Adipose tissue (tissue), 3 donors: Measurements from ENCODE around the gene CALN1. TPM values are rescaled to one million over a fixed set of nuclear protein-coding genes. Genes with fewer than 3 reads are reported as not detected.
"Not testable (repeated sequence)": the region's sequence is repeated elsewhere in the genome, so short reads cannot be mapped to it uniquely, and the experiment has no call there.

Experiments
- H3K27ac ChIP-seq: one replicate; pipeline ENCODE4 v1.5.1; 2013; ENCODE audit warnings: low read depth, low read length
- WGBS, 3 donors: extraction: QIAGEN DNeasy Blood & Tissue Kit; methylation state at CpG; one replicate each; pipeline ENCODE4 v1.1.7; 2013; 5-methylcytosine and 5-hydroxymethylcytosine counted together
- polyA plus RNA-seq, 3 donors: library from polyadenylated mRNA; stranded (reverse); fragments of 200-250 nt; gene quantifications; one replicate each; pipeline ENCODE4 v1.2.3, GENCODE V29; 2013
- donor health status: healthy with polysubstance abuse.
- donor health status: Bipolar disorder and iron deficiency.
- donor health status: healthy.

Gene CALN1
- polyA plus RNA-seq, 3 donors: 0.12 TPM; not detected in 2

DNA sequence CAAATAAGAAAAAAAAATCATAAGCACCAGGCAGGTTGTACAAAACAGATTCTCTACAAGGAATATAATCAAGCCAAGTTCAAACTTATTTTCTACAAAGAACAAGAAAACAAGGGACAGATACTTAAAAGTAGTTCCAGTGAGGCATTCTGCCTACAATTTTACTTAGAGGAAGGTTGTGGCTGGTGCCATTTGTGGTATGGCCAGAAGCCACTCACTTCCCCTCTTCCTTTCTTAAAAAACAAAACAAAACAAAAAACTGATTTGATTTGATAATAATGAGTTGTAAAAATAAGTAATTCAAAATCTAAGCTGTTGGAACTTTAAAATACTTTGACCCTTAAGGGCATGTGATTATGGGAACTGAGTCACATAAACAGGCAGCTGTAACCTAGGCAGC is 420.6 kb downstream of the CALN1 start:
- no peak overlapping the region for H3K27ac ChIP-seq

DNA sequence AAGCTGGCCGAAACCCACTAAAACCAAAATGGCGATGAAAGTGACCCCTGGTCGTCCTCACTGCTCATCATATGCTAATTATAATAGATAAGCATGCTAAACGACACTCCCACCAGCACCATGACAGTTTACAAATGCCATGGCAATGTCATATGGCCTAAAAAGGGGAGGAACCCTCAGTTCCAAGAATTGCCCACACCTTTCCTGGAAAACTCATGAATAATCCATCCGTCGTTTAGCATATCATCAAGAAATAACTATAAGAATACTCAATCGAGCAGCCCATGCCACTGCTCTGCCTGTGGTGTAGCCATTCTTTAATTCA is 422.0 kb downstream of the CALN1 start:
- WGBS, 3 donors: 78 to 89% (median 85%) methylated on average over 7 of the region's 7 CpGs
- H3K27ac ChIP-seq: no peak overlapping the region

DNA sequence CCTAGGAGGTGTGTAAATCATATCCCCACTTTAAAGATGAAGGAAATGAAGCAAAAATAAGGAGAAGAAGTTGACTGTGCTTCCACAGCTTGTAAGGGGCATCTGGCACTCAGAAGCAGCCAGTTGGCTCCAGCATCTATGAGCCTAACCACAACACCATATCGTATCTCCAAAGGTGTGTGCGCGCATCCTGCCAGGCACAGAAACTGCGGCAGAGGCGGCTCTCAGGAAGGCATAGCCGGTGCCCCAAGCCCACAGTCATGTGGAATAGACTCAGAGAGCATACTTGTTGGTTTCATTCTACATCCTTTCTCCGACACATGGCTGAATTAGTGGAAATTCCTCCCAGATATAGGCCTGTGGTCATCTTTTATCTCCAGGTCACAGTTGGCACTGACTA is 423.9 kb downstream of the CALN1 start:
- H3K27ac ChIP-seq: no peak overlapping the region
- WGBS, 3 donors: 57 to 83% (median 72%) methylated on average over 7 of the region's 7 CpGs

DNA sequence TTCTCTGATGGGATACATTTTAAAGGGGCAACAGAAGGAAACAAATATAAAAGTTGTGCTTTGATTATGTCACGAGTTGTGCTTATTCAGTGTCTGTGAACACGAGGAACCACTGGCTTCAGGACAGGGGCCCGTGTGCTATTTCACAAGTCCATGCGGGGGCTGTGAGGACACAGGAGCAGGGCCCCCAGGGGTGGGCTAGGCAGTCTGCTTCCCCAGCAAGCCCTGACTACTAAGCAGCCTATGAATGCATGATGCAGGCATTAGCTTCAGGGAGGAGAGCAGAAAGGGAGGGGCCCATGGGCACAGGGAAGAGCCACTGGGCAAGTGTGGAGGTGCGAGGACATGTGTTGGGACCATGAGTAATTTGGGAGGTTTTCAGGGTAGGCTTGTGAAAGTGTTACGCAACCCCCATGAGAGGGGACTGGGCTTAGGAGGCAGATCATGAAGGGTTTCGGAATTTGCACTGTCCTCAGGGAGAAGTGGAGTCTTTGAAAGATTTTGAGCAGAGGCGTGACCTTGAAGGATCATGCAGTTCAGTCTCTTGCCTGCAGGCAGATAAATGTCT is 424.9 kb downstream of the CALN1 start:
- no peak overlapping the region for H3K27ac ChIP-seq
- WGBS, 3 donors: 57 to 73% (median 63%) methylated on average over 8 of the region's 8 CpGs

DNA sequence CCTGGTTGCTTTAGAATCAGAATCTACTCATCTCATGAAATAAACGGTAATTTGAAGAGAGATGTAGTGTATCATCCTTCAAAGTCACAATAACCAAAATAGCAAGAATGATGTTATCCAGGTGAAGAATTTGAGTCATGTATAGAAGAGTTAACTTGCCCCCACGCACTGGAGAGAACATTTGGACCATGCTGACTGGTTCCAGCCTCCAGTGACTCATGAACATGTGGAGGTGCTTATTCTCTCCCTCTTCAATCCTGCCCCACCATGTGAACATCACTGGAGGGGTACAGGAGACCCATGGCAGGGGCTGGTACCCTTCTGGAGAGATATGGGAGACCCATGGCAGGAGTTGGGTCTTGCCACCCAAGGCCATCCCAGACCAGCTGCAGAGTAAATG is 427.8 kb downstream of the CALN1 start:
- WGBS, 3 donors: 64 to 79% (median 69%) methylated on average over 2 of the region's 2 CpGs
- no peak overlapping the region for H3K27ac ChIP-seq

DNA sequence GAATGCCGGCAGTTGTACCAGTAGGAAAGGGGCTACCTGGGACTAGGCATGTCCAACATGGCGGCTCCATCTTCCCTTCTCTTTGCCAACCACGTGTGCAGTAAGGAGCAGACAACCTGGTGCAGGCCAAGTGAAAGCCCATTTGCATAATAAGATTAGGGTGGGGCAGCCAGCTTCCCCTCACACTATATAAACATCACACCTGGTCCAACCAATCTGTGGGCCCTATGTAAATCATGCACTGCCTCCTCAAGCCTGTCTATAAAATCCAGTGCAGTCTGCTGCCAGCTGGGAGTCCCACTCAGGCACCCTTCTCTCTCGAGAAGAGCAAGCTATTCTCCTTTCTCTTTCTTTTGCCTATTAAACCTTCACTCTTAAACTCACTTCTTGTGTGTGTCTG is 429.3 kb downstream of the CALN1 start:
- WGBS, 3 donors: 50 to 67% (median 59%) methylated on average over 4 of the region's 4 CpGs
- H3K27ac ChIP-seq: no peak overlapping the region

DNA sequence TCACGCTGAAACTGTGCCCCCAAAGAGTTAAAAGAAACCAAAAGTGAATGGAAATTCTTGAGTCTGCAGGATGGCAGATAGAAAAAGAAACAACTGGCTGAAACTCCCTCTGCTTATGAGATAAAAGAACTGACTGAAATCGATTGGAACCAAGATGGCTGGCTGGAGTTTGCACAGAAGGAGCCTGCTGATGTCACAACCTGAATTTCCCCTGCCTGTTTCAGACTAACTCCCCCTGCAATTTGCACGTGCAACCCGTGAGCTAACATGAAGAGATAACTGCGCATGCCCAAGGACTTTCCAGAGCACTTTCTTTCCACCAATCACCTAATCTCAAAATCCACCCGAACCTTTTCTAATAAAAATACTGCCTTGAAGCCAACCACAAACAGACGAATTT is 435.5 kb downstream of the CALN1 start:
- 55 to 72% (median 69%) methylated on average over 7 of the region's 7 CpGs for WGBS, 3 donors
- no peak overlapping the region for H3K27ac ChIP-seq

DNA sequence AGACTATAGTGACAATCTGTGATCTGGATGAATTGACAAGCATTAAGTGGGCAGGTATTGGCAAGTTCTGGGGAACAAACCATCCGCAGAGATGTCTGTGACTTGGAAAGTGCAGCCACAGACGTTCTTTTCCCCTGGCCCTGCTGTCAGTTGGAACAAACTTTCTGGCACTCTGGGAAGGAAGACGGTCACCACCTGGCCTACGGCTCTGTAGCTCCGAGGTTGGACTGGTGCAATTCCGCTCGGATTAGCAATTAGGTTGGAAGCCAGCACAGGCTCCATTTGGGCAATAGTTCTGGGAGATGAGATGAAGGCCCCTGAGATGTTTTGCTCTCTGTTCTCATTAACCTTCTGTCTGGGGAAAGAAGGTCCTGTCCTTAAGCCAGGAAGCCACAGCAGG is 437.5 kb downstream of the CALN1 start:
- no peak overlapping the region for H3K27ac ChIP-seq
- 83 to 86% (median 86%) methylated on average over 7 of the region's 7 CpGs for WGBS, 3 donors

DNA sequence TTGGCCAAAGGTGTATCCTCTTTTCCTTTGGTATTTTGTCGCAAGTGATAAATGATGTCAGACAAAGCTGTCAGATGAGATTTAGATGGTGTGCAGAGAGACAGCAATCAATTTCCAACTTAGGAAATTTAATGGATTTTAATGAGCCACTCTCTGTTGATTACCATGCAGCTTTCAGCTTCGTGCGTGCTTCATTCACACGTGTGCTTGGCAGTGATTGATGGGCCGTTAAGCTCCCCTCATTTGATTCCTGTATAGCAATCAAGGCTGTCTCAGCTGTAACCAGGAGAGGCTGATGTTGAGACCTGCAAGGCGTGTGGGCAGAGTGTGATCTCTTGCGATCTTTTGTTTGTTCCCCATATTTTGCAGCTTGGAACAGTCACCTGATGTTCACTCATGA is 439.6 kb downstream of the CALN1 start:
- WGBS, 3 donors: 23 to 61% (median 56%) methylated on average over 7 of the region's 7 CpGs
- H3K27ac ChIP-seq: no peak overlapping the region

DNA sequence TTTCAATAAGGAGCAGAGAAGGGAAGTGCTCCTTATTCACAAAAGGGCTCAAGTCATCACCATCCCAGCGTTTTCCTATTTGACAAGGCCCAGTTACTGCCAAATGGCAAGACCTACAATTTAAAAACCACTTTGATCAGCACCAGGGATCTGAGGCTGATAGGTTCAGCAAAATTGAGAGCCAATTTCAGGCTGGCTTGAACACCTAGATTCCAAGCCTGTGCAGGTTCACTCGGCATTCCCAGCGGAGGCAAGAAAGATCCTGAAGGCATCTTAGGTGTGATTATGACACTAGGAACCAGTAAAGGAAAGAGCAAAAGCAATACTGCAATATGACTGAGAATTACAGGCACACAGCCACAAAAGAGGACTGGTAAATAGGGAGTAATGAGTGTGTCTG is 441.4 kb downstream of the CALN1 start:
- 60 to 78% (median 71%) methylated on average over 3 of the region's 3 CpGs for WGBS, 3 donors
- no peak overlapping the region for H3K27ac ChIP-seq

DNA sequence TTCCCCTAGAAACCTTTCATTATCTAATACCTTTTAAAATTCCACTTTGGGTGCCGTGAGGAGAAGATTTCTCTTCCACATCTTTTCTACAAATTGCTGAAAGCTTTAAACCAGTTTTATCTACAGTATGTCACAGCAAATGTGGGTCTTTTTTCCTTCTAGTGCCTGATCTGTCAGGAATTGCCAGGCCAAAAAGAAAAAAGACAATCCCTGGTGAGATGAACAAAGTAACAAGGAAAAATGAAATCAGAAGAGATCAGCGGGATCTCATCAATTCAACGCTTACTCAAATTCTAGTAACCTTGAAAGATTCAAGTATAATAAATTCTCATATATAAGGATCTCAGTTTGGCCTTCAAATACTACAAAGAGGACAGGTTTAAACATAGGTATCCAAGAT is 449.5 kb downstream of the CALN1 start:
- 84 to 93% (median 86%) methylated on average over 3 of the region's 3 CpGs for WGBS, 3 donors
- H3K27ac ChIP-seq: no peak overlapping the region

DNA sequence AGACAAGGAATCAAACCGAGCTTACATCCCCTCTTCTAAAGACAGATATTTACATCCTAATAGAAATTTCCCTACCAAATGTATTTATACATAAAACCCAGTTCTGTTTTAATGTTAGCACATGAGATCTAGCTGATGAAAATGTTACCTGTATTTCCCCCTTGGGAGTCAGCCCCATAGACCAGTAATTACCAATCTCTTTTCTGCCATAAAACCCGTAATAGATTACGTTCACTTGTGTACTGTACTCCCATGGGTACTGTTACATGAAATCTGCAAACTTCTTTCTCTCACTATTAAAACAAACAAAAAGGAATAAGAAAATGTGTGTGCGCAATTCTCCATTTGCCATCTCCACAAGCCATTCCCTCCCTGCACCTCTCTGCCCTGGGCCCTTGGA is 450.9 kb downstream of the CALN1 start:
- no peak overlapping the region for H3K27ac ChIP-seq
- 72 to 84% (median 82%) methylated on average over 4 of the region's 4 CpGs for WGBS, 3 donors

DNA sequence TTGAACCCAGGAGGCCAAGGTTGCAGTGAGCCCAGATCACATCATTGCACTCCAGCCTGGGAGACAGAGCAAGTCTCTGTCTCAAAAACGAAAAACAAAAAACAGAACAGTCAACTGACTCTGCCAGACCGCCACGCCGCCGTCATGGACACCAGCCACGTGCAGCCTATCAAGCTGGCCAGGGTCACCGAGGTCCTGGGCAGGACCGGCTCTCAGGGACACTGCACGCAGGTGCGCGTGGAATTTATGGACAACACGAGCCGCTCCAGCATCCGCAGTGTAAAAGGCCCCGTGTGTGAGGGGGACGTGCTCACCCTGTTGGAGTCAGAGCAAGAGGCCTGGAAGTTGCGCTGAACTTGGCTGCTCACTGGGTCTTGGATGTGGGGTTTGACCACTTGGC is 470.0 kb downstream of the CALN1 start:
- WGBS, 3 donors: 89 to 94% (median 93%) methylated on average over 17 of the region's 17 CpGs
- no peak overlapping the region for H3K27ac ChIP-seq

DNA sequence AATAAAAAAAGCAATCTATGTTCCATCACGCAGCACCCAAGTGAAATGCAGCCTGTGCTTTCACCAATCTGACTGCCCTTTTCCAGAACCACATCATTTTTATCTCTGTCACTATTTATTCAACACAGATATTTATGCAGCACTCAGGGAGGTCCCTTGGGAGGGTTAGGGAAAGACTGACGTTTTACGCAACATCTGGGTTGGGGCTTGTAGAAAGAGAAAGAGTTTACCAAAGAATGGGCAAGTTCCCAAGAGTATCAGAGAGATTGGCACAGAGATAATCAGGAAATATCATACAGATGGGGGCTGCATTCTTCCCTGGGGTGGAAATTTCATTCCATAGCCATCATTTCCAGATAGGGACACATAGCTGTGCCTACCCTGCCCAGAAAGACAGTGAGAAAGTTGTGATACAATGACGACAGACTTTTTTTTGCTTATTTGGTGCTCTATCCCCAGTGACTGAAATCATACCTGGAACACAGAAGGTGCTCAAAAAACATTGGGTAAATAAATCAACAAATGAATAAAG is 474.2 kb downstream of the CALN1 start:
- no peak overlapping the region for H3K27ac ChIP-seq
- 62 to 66% (median 62%) methylated on average over 4 of the region's 4 CpGs for WGBS, 3 donors

DNA sequence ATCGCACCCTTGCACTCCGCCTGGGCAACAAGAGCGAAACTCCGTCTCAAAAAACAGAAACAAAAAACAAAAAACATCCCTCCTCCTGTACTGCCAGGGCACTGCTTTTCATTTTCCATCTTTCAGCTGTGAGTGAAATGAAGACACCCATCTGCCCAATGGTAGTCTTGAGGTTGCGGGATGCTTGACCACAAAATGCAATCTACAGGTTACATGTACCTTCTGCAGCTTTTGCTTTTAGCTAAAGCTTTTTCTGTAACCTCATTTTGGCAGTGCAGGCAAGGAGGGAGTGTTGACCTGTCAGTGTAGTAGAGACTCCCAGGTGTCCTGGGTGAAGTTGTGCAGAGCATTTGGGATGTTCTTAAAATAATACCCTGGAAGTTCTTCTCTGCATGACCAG is 476.5 kb downstream of the CALN1 start:
- WGBS, 3 donors: 95 to 98% (median 95%) methylated on average over 5 of the region's 5 CpGs
- H3K27ac ChIP-seq: no peak overlapping the region

DNA sequence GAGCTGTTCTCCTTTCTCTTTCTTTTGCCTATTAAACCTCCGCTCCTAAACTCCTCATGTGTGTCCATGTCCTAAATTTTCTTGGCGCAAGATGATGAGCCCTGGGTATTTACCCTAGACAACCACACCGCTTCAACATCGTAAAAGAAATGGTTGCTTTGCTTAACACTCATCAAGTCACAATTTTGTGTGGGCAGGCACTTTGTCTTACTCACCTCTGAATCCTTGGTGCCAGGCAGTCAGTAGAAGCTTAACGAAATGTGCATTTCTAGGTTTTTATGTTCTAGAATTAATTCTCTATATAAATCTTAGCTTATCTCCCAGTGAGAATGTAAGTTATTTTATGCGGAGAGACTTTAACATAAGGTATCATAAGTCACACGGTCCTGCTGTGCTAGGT is 478.7 kb downstream of the CALN1 start:
- 83 to 94% (median 91%) methylated on average over 7 of the region's 7 CpGs for WGBS, 3 donors
- no peak overlapping the region for H3K27ac ChIP-seq

DNA sequence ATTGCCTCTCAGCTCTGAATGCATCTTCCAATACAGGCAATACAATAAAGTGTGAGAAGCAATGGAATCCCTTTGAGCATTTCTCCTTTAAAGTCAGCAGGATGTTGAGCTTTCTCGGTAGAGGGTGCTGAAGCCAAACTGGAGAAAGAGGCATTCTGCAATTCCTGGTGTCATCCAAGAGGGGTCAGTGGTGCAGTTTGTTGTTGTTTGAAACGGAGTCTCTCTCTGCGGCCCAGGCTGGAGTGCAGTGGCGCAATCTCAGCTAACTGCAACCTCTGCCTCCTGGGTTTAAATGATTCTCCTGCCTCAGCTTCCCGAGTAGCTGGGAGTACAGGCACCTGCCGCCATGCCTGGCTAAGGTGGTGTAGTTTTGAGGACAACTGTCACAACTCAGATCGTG is 486.5 kb downstream of the CALN1 start:
- no peak overlapping the region for H3K27ac ChIP-seq
- WGBS, 3 donors: 63 to 65% (median 64%) methylated on average over 7 of the region's 7 CpGs

DNA sequence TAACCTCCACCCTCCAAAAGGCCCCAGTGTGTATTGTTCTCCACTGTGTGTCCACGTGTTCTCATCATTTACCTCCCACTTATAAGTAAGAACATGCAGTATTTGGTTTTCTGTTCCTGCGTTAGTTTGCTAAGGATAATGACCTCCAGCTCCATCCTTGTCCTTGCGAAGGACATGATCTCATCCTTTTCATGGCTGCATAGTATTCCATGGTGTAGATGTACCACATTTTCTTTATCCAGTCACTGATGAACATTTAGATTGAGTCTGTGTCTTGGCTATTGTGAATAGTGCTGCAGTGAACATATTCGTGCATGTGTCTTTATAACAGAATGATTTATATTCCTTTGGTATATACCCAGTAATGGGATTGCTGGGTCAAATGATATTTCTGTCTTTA is 497.9 kb downstream of the CALN1 start:
- H3K27ac ChIP-seq: not testable (repeated sequence)
- WGBS, 3 donors: 80 to 93% (median 90%) methylated on average over 4 of the region's 4 CpGs

DNA sequence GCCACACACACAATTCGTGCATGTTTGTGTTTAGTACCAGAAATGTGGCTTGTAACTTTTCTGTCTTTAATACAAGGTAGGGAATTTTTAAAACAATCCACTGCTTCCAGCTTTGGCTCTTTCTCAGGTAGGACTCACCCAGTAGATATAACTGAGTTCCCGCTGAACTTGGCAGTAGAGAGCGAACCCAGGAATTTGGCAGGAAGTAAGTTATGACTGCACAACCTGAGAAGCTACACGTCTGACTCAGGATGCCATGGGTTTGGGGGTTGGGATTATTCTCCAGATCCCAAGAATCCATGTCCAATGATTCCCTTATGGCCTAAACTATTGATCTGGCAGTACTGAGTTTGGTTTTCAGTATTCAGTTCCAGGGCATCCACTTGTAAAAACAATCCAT is 499.7 kb downstream of the CALN1 start:
- no peak overlapping the region for H3K27ac ChIP-seq
- WGBS, 3 donors: 53 to 69% (median 59%) methylated on average over 4 of the region's 4 CpGs

DNA sequence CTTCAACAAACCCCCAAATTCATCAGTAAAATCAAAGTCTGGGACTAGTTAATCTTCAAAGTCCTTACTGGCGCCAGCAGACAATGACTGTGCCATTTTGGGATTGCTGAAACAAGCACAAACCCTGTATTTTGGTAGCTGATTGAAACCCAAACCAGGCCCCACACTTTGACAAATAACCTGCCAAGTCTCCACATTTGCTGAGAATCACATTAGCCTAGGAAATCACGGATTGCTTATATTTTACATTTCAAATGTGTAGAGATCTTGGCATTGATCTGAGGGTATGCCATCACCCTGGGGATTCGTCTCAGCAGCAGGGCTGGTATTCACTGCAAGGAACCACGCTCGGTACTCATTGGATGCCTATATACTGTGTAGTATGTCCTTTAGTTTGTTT is 501.1 kb downstream of the CALN1 start:
- WGBS, 3 donors: 65 to 84% (median 77%) methylated on average over 5 of the region's 5 CpGs
- no peak overlapping the region for H3K27ac ChIP-seq

DNA sequence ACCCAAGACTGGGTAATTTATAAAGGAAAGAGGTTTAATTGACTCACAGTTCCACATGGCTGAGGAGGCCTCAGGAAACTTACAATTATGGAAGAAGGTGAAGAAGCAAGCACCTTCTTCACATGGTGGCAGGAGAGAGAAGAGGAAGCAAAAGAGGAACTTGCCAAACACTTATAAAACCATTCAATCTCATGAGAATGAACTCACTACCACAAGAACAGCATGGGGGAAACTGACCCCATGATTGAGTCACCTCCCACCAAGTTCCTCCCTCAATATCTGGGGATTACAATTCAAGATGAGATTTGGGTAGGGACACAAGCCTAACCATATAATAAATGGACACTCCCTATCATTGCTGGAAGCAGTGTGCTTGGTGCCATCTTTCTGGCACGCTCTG is 506.3 kb downstream of the CALN1 start:
- WGBS, 3 donors: 81 to 91% (median 88%) methylated on average over 1 of the region's 1 CpG
- H3K27ac ChIP-seq: no peak overlapping the region
